ENCODE data around the gene KIF5C.

The KIF5C gene

DNA sequence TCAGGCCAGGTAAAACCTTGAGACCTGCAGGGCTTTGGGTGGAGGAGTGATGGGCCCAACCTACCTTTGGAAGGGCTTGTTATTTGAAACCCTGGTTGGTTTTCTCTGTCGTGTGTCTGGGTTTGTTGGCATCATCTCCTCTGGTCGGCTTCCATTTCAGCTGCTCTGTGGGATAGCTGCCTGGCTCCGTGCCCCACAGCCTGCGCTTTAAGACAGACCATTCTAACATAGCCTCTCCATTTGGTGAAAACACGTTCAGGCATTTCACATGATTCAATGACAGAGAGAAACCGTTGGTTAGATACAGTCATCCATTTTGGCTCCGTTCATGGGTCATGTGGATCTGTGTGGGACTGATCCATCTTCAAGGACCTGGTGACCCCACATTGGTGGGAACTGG is 126.5 kb downstream of the KIF5C start:
- H3K4me3 Mint-ChIP-seq = no peak overlapping the region
- peaks cover 30% of the 10 kb centered on the region for H3K36me3 Mint-ChIP-seq (ENCODE audit: low read depth)
- TF ChIP-seq, protein P1, sequence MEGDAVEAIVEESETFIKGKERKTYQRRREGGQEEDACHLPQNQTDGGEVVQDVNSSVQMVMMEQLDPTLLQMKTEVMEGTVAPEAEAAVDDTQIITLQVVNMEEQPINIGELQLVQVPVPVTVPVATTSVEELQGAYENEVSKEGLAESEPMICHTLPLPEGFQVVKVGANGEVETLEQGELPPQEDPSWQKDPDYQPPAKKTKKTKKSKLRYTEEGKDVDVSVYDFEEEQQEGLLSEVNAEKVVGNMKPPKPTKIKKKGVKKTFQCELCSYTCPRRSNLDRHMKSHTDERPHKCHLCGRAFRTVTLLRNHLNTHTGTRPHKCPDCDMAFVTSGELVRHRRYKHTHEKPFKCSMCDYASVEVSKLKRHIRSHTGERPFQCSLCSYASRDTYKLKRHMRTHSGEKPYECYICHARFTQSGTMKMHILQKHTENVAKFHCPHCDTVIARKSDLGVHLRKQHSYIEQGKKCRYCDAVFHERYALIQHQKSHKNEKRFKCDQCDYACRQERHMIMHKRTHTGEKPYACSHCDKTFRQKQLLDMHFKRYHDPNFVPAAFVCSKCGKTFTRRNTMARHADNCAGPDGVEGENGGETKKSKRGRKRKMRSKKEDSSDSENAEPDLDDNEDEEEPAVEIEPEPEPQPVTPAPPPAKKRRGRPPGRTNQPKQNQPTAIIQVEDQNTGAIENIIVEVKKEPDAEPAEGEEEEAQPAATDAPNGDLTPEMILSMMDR (IDR thresholded peaks at IDR 0.05; ENCODE audit: unreplicated experiment in 3 of 3) = no peak
- peaks cover 4% of the 10 kb centered on the region for H3K27me3 Mint-ChIP-seq (ENCODE audit: low read depth)
- peaks cover 57% of the 10 kb centered on the region for H3K4me1 Mint-ChIP-seq
- no peaks in the 10 kb centered on the region for H3K9me3 Mint-ChIP-seq
- H3K27ac Mint-ChIP-seq = no peak overlapping the region

DNA sequence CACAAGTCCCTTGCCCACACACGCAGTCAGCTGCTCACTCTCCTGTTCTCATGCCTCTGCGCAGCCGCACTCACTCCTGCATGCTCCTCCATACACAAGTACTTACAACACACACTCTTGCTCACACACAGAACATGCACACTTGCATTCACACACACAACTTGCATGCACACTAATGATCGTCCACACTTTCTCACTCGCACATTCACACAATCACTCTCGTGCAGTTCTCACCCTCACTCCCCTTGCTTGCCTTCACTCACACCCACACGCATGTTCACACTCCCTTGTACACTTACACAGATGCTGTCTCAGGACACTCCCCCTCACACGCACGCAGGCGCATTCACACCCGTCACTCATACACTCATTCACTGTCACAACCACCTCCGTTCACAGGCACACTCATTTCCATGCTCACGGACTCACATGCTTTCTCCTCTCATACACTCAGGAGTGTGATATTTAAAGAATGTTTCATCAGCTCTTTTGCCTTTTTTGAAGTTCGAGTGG is 127.4 kb downstream of the KIF5C start:
- Mint-ChIP-seq H3K27ac (peak overlapping the region in 1 of 3 experiments; percentile 0), H3K36me3 (ENCODE audit: low read depth) (peaks cover 30% of the 10 kb centered on the region), H3K27me3 (ENCODE audit: low read depth) (peaks cover 4% of the 10 kb centered on the region), H3K4me1 (peaks cover 57% of the 10 kb centered on the region), H3K4me3 (no peak overlapping the region), H3K9me3 (no peaks in the 10 kb centered on the region)
- TF ChIP-seq, protein P1 (IDR thresholded peaks at IDR 0.05; ENCODE audit: unreplicated experiment in 3 of 3) = no peak

DNA sequence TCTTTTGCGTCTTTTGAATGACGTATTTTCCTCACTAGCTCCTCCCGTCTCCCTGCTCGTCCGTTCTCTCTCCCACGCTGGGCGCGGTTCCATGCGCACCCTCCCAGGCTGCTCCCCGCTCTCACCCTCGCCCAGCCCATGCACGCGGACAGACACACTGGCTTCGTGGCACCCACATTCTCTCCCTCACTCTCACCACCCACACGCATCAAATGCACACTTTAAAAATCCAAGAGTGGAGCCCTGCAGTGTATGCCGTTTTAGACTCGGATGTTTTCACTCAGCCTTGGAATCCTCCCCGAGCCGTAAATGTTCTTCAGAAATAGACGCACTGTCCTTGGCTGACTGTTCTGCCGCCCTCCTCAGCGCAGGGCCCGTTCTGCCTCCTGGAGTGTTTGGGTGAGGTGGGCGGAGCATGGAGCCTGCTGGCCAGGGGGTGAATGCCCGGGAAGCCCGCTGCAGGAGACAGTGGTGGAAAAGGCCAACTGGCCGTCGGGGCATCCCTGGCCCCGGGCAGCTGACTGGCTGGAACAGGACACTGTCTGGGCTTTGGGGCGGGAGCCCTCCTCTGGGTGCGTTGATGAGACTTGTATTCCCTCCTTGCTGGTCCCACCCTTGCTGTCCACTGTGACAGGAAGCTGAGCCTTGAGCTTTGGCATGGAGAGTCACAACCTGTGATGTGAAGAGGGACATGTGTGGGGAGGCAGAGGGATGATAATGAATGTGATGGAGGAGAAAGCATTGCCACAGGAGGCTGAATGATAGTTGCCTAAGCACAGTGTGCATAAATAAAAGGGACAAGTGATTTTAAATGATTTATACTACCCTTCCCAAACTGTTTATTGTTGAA is 128.1 kb downstream of the KIF5C start:
- H3K9me3 Mint-ChIP-seq = no peaks in the 10 kb centered on the region
- TF ChIP-seq, protein P1 (IDR thresholded peaks at IDR 0.05; ENCODE audit: unreplicated experiment in 3 of 3) = no peak
- peaks cover 4% of the 10 kb centered on the region for H3K27me3 Mint-ChIP-seq (ENCODE audit: low read depth)
- peak overlapping the region in 1 of 3 experiments; percentile 47 for H3K27ac Mint-ChIP-seq
- H3K4me1 Mint-ChIP-seq = peaks cover 50% of the 10 kb centered on the region
- H3K4me3 Mint-ChIP-seq = no peak overlapping the region
- peaks cover 25% of the 10 kb centered on the region for H3K36me3 Mint-ChIP-seq (ENCODE audit: low read depth)

DNA sequence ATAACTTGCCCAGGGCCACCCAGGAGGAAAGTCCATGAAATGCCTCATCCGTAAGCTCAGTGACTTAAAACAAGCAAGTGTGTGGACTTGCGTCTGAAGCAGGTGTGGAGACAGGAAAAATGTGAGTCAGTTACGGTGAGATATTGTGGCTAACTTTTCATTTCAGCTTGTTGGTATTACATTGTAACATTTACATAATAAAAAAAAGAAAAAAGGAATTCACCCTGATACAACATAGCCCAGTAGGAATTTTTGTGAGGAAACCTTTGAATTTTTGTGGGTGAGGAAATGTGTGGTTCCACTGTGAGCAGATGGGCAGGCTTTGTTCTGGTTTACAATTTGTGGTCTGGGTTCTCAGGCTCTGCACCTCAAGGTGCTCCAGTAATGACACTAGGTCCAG is 129.8 kb downstream of the KIF5C start:
- Mint-ChIP-seq H3K4me3 (no peak overlapping the region), H3K27me3 (ENCODE audit: low read depth) (peaks cover 8% of the 10 kb centered on the region), H3K4me1 (peaks cover 37% of the 10 kb centered on the region), H3K36me3 (ENCODE audit: low read depth) (peaks cover 28% of the 10 kb centered on the region), H3K27ac (peak overlapping the region; percentile 38 to 74 (median 47)), H3K9me3 (no peaks in the 10 kb centered on the region)
- TF ChIP-seq, protein P1 (IDR thresholded peaks at IDR 0.05; ENCODE audit: unreplicated experiment in 3 of 3) = no peak

DNA sequence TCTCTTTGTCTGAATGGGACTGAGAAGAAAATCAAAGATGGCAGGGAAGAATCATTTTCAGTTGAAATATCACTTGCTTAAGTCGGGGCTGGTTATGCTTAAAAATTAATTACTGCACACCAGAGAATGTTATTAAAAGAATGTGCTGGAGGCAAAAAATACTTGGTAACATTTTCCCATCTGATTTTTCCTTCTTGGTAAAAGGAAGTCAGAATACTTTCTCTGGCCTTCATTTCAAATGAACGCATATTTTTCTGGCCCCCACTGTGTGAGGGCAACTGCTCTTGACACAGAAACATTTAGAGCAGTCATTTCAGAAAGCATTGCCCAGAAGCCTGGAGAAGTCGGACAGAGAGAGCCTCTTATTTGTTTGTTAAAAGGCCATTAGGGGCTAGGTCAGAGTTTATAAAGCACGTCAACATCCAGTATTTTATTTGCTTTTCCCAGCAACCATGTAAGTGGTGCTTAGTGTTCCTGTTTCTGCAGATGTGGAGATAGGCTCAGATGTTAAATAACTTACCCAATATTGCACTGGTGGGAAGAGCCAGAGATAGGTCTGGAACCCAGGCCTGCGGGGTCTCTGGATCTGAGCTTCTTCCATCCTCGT is 130.5 kb downstream of the KIF5C start:
- Mint-ChIP-seq H3K4me3 (no peak overlapping the region), H3K27ac (peak overlapping the region; percentile 38 to 74 (median 47)), H3K36me3 (ENCODE audit: low read depth) (peaks cover 31% of the 10 kb centered on the region), H3K27me3 (ENCODE audit: low read depth) (peaks cover 8% of the 10 kb centered on the region), H3K4me1 (peaks cover 31% of the 10 kb centered on the region), H3K9me3 (no peaks in the 10 kb centered on the region)
- TF ChIP-seq, protein P1 (IDR thresholded peaks at IDR 0.05; ENCODE audit: unreplicated experiment in 3 of 3) = no peak

Data from nephron (organoid).